Activated gamma-delta T cell (primary cell): ENCODE results near the gene DNAI7.

Experiments
- DNase-seq: peaks from one replicate; lab custom pipeline; 2025; lab: John Stamatoyannopoulos, UW

Gene DNAI7

GRCh38 chr12:25184132-25184531, 10.8 kb downstream of the DNAI7 start:
- DNase-seq = no peak

- no peak for DNase-seq
Observed at GRCh38 chr12:25182765-25183164, 12.2 kb downstream of the DNAI7 start.

DNA sequence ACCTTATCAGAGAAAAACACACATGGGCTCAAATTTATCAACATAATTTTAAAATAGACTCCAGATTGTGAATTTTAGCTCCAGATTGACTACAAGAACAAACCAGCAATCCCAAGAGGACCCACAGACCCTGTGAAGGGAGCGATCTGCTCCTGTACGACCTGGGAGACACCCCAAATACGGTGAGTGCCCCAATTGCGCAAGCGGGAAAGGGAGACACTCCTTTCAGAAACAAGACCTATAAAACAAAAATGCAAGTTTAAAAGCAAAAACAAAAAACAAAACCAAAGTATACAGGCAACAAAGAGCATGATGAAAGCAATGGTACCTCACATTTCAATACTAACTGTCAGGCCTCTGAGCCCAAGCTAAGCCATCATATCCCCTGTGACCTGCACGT, 32.1 kb downstream of the DNAI7 start:
- DNase-seq = no peak

DNA sequence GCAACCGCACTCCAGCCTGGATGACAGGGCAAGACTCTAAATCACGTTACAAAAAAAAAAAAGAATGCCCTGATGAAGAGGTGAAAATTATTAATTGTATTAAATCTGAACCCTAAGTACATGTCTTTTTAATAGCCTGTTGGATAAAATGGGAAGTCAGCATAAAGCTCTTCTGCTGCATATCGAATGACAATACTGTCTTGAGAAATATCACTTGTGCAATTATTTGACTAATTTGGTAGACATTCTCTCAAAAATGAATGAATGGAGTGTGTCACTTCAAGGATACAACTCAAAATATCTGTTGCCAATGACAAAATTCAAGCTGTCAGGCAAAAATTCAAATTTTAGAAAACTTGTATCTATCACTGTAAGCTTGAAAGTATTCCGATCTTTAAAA, 38.9 kb downstream of the DNAI7 start:
- no peak for DNase-seq

- no peak for DNase-seq
Observed at GRCh38 chr12:25155022-25155576, 39.9 kb downstream of the DNAI7 start.

DNA sequence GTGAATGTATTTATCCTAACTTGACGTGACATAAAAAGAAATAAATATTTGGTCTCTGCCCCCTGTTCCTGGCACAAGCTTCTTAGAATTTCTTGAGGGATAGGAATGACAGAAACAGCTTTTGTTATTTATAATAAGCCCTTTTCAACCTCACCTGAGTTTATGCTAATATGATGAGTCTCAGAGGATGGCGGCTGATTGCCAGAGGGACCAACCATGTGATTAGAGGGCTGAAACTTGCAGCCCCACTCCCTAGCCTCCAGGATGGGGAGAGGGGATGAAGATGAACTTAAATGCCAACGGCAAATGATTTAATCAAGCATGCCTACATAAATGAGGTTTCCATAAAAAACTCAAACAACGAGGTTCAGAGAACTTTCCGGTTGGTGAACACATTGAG, 42.9 kb downstream of the DNAI7 start:
- DNase-seq = no peak

GRCh38 chr12:25151476-25151875, 43.5 kb downstream of the DNAI7 start:
- no peak for DNase-seq

DNA sequence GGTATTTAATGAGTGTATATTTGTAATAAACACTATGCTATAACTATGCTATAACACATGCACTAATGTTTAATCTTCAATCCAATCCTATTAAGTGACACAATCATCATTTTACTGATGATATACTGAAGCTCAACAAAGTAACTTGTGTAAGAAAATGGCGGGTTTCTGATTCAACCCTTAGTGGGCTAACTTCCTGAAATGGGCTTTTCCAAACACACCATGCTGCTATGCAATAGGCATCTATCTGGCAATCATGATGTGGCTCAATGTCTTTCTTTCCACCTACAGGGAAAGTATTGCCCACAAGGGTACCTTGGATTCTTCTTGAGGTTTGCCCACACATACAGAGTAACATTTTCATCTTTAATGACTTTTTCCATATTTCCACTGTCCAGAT, 48.3 kb downstream of the DNAI7 start:
- DNase-seq = no peak

GRCh38 chr12:25135531-25136154, 59.3 kb downstream of the DNAI7 start:
- DNase-seq = no peak

DNA sequence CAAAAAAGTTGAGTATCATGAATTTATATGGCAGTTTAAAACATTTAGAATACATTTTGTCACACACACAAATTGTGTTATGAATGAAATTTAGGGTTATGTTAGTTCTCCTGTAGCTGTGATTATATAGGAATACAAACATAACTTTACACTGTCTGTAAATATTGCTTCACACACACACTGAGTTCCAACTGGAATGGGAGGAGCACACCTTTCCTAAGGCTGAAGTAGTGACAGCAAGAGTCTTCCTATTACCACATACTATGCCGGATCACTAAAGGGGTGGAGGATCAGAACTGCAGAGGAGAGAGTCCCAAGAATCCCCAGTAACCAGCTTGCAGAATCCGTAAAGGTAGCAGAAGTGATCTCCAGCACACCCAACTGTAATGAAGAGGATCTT, 63.7 kb downstream of the DNAI7 start:
- DNase-seq = no peak

GRCh38 chr12:25130741-25131188, 64.2 kb downstream of the DNAI7 start:
- DNase-seq = no peak

GRCh38 chr12:25126746-25127145, 68.2 kb downstream of the DNAI7 start:
- DNase-seq = no peak

GRCh38 chr12:25126101-25126500, 68.9 kb downstream of the DNAI7 start:
- DNase-seq = no peak

- no peak for DNase-seq
Observed at GRCh38 chr12:25124493-25124892, 70.5 kb downstream of the DNAI7 start.

- no peak for DNase-seq
Observed at GRCh38 chr12:25123126-25123525, 71.8 kb downstream of the DNAI7 start.

- no peak for DNase-seq
Observed at GRCh38 chr12:25121916-25122315, 73.0 kb downstream of the DNAI7 start.

- no peak for DNase-seq
Observed at GRCh38 chr12:25121110-25121509, 73.8 kb downstream of the DNAI7 start.

DNA sequence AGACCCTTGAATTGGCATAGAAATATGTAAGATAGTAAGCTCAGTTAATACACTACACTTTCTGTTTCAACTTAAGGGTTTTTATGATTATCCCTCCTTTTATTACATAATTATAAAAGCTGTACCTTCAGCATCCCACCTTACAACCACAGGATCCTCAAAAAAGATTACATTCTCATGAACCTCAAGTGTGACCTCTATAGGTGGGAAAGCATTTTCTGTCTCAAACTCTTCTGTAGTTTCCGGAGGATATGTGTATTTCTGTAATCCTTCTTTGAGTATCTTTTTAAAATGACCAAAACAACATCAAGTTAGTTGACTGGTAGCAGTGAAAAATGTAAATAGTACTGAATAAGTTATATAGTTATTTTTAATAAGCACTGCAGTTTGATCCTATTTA, 75.9 kb downstream of the DNAI7 start:
- no peak for DNase-seq

- no peak for DNase-seq
Observed at GRCh38 chr12:25115677-25116076, 79.3 kb downstream of the DNAI7 start.

DNA sequence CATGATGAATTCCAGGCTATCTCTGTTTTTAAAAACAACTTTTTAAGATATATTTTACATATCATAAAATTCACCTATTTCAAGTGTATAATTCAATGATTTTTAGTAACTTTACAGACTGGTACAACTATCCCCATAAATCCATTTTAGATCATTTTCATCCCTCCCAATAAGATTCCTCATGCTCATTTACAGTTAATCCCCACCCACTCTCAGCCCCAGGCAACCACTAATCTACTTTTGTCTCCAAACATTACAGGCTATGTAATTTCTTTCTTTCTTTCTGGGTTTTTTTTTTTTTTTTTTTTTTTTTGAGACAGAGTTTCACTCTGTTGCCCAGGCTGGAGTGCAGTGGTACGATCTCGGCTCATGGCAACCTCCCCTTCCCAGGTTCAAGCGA, 81.3 kb downstream of the DNAI7 start:
- DNase-seq = no peak

DNA sequence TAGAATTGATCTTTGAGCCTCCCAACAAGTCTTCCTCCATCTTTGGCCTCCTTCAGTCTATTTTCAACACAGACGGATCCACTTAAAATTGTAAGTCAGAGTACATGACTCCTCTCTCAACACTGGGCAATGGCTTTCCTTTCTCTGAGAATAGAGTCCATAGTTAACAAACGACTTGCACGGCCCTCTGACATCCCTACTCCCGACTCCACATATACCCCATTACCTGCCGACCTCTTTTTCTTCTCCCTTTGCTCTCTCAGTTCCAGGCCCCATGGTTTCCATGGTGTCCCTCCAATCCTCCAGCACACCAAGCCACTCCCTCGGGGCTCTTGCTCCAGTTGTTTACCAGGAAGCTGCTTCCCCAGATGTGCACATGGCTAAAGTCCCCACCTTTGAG, 84.7 kb downstream of the DNAI7 start:
- DNase-seq = no peak

- DNase-seq = no peak
Observed at GRCh38 chr12:25107920-25108319, 87.0 kb downstream of the DNAI7 start.

DNA sequence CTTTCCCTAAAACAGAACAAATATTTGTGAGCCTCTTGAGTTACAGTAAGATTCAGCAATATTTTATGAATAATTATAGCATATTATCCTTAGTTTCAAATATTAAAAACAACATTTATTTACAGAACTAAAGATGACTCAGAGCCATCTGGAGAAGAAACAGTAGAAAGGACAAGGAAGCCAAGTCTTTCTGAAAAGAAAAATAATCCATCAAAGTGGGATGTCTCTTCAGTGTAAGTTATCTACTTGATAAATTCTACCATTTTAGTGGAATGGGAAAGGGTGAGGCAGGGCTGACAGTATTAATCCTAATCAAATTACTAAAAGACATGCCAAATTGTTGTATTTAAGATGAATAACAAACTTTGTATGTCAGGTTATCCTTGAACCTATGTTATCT, 88.1 kb downstream of the DNAI7 start:
- DNase-seq = no peak

- no peak for DNase-seq
Observed at GRCh38 chr12:25102402-25102801, 92.6 kb downstream of the DNAI7 start.
